Measurements from ENCODE around the gene TCHHL1. TPM values are rescaled to one million over a fixed set of nuclear protein-coding genes. Genes with fewer than 3 reads are reported as not detected.

TCHHL1 gene
- total RNA-seq, 1 experiment from 2014 or later: not detected

DNA sequence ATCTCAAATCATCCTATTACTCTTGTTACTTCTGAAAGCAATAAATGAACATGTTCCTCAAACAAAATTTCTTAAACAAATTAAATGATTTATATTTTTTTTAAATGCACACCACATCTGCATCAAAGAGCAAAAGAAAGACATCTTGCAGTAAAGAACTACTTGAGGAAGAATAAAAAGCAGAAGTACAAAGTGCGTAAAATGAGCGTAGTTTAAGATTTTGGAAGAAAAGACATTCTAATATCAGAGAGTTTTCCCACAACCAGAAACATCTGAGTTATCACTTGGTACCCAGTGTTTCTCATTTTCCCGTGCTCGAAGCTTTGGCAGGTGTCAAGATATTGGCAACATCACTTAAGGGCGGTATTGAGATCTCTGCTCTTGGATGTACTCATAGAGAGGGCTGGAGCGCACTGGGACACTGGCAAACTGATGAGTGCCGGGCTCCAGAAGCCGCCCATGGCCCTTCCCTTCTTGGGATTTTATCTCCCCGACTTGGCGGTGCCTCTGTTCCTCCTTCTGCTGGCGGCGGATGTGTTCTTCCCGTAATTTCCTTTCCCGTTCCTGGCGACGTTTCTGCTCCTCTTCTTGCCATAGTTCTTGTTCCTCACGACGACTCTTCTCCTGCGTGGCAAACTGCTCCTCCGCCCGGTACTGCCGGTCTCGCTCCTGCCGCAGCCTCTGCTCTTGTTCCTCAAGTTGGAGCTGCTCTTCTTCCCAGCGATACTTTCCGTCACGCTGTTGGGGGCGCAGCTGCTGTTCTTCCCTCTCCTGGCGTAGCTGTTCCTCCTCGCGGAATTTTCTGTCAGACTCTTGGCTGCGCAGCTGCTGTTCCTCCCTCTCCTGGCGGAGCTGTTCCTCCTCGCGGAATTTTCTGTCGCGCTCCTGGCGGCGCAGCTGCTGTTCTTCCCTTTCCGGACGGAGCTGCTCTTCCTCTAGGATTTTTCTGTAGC is 18.4 kb upstream of the TCHHL1 start:
- ChIA-PET POLR2A (no interaction called here), CTCF (interaction anchor here (0.8 to 5.8 kb wide), 11 partner anchors 9 to 198 kb away, joined by 3 to 41 read pairs (median 5); partner anchors contain the start of genes S100A11 and THEM4)
- peaks cover 14% of the 10 kb centered on the region for H3K27me3 Mint-ChIP-seq (ENCODE audit: low read depth)
- peak; percentile 56 for DNase-seq (ENCODE audit: low spot score)
- H3K9me3 Mint-ChIP-seq: peaks cover 9% of the 10 kb centered on the region
- no peak for TF ChIP-seq ZSCAN18 (CRISPR knock-in tag; IDR thresholded peaks at IDR 0.05)
- TF ChIP-seq, protein P1, sequence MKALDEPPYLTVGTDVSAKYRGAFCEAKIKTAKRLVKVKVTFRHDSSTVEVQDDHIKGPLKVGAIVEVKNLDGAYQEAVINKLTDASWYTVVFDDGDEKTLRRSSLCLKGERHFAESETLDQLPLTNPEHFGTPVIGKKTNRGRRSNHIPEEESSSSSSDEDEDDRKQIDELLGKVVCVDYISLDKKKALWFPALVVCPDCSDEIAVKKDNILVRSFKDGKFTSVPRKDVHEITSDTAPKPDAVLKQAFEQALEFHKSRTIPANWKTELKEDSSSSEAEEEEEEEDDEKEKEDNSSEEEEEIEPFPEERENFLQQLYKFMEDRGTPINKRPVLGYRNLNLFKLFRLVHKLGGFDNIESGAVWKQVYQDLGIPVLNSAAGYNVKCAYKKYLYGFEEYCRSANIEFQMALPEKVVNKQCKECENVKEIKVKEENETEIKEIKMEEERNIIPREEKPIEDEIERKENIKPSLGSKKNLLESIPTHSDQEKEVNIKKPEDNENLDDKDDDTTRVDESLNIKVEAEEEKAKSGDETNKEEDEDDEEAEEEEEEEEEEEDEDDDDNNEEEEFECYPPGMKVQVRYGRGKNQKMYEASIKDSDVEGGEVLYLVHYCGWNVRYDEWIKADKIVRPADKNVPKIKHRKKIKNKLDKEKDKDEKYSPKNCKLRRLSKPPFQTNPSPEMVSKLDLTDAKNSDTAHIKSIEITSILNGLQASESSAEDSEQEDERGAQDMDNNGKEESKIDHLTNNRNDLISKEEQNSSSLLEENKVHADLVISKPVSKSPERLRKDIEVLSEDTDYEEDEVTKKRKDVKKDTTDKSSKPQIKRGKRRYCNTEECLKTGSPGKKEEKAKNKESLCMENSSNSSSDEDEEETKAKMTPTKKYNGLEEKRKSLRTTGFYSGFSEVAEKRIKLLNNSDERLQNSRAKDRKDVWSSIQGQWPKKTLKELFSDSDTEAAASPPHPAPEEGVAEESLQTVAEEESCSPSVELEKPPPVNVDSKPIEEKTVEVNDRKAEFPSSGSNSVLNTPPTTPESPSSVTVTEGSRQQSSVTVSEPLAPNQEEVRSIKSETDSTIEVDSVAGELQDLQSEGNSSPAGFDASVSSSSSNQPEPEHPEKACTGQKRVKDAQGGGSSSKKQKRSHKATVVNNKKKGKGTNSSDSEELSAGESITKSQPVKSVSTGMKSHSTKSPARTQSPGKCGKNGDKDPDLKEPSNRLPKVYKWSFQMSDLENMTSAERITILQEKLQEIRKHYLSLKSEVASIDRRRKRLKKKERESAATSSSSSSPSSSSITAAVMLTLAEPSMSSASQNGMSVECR (CRISPR knock-in tag; IDR thresholded peaks at IDR 0.05; ENCODE audit: borderline replicate concordance): no peak
- TF ChIP-seq, protein P2, sequence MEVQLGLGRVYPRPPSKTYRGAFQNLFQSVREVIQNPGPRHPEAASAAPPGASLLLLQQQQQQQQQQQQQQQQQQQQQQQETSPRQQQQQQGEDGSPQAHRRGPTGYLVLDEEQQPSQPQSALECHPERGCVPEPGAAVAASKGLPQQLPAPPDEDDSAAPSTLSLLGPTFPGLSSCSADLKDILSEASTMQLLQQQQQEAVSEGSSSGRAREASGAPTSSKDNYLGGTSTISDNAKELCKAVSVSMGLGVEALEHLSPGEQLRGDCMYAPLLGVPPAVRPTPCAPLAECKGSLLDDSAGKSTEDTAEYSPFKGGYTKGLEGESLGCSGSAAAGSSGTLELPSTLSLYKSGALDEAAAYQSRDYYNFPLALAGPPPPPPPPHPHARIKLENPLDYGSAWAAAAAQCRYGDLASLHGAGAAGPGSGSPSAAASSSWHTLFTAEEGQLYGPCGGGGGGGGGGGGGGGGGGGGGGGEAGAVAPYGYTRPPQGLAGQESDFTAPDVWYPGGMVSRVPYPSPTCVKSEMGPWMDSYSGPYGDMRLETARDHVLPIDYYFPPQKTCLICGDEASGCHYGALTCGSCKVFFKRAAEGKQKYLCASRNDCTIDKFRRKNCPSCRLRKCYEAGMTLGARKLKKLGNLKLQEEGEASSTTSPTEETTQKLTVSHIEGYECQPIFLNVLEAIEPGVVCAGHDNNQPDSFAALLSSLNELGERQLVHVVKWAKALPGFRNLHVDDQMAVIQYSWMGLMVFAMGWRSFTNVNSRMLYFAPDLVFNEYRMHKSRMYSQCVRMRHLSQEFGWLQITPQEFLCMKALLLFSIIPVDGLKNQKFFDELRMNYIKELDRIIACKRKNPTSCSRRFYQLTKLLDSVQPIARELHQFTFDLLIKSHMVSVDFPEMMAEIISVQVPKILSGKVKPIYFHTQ (CRISPR knock-in tag; IDR thresholded peaks at IDR 0.05): no peak
- TF ChIP-seq ETV6 (CRISPR knock-in tag; IDR thresholded peaks at IDR 0.05): 0 out of 2 replicates have a peak, but pooled peaks have one; percentile 50
- TF ChIP-seq, protein P3, sequence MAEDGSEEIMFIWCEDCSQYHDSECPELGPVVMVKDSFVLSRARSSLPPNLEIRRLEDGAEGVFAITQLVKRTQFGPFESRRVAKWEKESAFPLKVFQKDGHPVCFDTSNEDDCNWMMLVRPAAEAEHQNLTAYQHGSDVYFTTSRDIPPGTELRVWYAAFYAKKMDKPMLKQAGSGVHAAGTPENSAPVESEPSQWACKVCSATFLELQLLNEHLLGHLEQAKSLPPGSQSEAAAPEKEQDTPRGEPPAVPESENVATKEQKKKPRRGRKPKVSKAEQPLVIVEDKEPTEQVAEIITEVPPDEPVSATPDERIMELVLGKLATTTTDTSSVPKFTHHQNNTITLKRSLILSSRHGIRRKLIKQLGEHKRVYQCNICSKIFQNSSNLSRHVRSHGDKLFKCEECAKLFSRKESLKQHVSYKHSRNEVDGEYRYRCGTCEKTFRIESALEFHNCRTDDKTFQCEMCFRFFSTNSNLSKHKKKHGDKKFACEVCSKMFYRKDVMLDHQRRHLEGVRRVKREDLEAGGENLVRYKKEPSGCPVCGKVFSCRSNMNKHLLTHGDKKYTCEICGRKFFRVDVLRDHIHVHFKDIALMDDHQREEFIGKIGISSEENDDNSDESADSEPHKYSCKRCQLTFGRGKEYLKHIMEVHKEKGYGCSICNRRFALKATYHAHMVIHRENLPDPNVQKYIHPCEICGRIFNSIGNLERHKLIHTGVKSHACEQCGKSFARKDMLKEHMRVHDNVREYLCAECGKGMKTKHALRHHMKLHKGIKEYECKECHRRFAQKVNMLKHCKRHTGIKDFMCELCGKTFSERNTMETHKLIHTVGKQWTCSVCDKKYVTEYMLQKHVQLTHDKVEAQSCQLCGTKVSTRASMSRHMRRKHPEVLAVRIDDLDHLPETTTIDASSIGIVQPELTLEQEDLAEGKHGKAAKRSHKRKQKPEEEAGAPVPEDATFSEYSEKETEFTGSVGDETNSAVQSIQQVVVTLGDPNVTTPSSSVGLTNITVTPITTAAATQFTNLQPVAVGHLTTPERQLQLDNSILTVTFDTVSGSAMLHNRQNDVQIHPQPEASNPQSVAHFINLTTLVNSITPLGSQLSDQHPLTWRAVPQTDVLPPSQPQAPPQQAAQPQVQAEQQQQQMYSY (CRISPR knock-in tag; IDR thresholded peaks at IDR 0.05): no peak
- TF ChIP-seq GTF2I (CRISPR knock-in tag; conservative IDR thresholded peaks at IDR 0.05): peak; percentile 45; the same call in 1 of the 2 replicates
- no peak for TF ChIP-seq ZNF317 (CRISPR knock-in tag; IDR thresholded peaks at IDR 0.05; ENCODE audit: borderline replicate concordance, low read depth)
- no peak for TF ChIP-seq JAZF1 (CRISPR knock-in tag; IDR thresholded peaks at IDR 0.05)
- ATAC-seq: peak; percentile 26
- H3K4me3 Mint-ChIP-seq: no peak overlapping the region
- H3K36me3 Mint-ChIP-seq: no peaks in the 10 kb centered on the region
- H3K27ac Mint-ChIP-seq: no peak overlapping the region
- no peaks in the 10 kb centered on the region; the same call in 1 of the 2 replicates for H3K4me1 Mint-ChIP-seq

DNA sequence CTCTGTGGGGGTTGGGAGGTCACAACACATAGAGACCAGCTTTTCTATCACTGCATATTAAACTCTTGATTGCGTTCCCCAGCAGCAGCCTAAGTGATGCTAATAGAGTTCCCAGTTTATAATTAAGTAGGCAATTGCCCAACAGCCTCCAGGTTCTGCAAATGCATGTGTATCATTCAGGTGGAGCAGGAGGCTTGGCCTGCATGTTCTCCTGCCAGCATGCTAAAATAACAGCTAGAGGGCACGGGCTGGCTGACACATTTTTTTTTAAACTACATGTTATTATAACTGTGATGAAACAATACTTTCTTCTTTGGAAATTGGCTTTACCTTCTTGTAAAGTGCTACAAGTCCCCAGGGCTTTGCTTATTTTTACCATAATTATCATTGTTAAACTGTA is 16.0 kb upstream of the TCHHL1 start:
- H3K36me3 Mint-ChIP-seq: 0 out of 2 replicates have a peak, but pooled peaks cover 3% of the 10 kb centered on the region
- ChIA-PET POLR2A (no interaction called here), CTCF (no interaction called here)
- ATAC-seq: no peak
- no peaks in the 10 kb centered on the region; the same call in 1 of the 2 replicates for H3K4me1 Mint-ChIP-seq
- H3K27me3 Mint-ChIP-seq (ENCODE audit: low read depth): peaks cover 30% of the 10 kb centered on the region
- H3K4me3 Mint-ChIP-seq: no peak overlapping the region
- H3K27ac Mint-ChIP-seq: no peak overlapping the region
- peaks cover 22% of the 10 kb centered on the region for H3K9me3 Mint-ChIP-seq
- DNase-seq (ENCODE audit: low spot score): no peak
- no peak for TF ChIP-seq CREM (CRISPR knock-in tag; IDR thresholded peaks at IDR 0.05)
- no peak for TF ChIP-seq ZNF263 (CRISPR knock-in tag; IDR thresholded peaks at IDR 0.05; ENCODE audit: low read depth)
- TF ChIP-seq, protein P2 (CRISPR knock-in tag; IDR thresholded peaks at IDR 0.05): no peak
- TF ChIP-seq, protein P4, sequence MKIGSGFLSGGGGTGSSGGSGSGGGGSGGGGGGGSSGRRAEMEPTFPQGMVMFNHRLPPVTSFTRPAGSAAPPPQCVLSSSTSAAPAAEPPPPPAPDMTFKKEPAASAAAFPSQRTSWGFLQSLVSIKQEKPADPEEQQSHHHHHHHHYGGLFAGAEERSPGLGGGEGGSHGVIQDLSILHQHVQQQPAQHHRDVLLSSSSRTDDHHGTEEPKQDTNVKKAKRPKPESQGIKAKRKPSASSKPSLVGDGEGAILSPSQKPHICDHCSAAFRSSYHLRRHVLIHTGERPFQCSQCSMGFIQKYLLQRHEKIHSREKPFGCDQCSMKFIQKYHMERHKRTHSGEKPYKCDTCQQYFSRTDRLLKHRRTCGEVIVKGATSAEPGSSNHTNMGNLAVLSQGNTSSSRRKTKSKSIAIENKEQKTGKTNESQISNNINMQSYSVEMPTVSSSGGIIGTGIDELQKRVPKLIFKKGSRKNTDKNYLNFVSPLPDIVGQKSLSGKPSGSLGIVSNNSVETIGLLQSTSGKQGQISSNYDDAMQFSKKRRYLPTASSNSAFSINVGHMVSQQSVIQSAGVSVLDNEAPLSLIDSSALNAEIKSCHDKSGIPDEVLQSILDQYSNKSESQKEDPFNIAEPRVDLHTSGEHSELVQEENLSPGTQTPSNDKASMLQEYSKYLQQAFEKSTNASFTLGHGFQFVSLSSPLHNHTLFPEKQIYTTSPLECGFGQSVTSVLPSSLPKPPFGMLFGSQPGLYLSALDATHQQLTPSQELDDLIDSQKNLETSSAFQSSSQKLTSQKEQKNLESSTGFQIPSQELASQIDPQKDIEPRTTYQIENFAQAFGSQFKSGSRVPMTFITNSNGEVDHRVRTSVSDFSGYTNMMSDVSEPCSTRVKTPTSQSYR (CRISPR knock-in tag; IDR thresholded peaks at IDR 0.05): no peak

All from WTC11 (cell line).